NT2/D1 (cell line): ENCODE data around the gene MRPL2.

ENCODE experiments used
- DNase-seq: peaks from one replicate; pipeline ENCODE4 v3.0.0-alpha.2; 2011; ENCODE audit warnings: low read depth, low spot score
- H3K27me3 ChIP-seq: 2 replicates; pipeline ENCODE4 v1.6.0; 2011; ENCODE audit warnings: mild to moderate bottlenecking; ENCODE audit not compliant: insufficient read length, insufficient read depth
- H3K36me3 ChIP-seq: 2 replicates; pipeline ENCODE4 v1.6.1; 2011; ENCODE audit warnings: mild to moderate bottlenecking, low read length, mixed read lengths; ENCODE audit not compliant: insufficient read depth, insufficient read length
- H3K4me1 ChIP-seq: 2 replicates; pipeline ENCODE4 v1.5.1; 2011; ENCODE audit not compliant: insufficient read depth, insufficient read length
- H3K4me3 ChIP-seq: 2 replicates; pipeline ENCODE4 v1.5.1; 2011; ENCODE audit warnings: low read depth; ENCODE audit not compliant: insufficient read length
- H3K9ac ChIP-seq: 2 replicates; pipeline ENCODE4 v1.6.0; 2011; ENCODE audit warnings: low read depth; ENCODE audit not compliant: insufficient read length
- H3K9me3 ChIP-seq: 2 replicates; pipeline ENCODE4 v1.5.1; 2011; ENCODE audit warnings: mild to moderate bottlenecking, low read length; ENCODE audit not compliant: insufficient read depth
- SUZ12 ChIP-seq: IDR thresholded peaks from 2 replicates; pipeline ENCODE4 v1.6.1; 2011; ENCODE audit not compliant: insufficient read length, insufficient read depth; ENCODE audit errors: extremely low read depth
- YY1 ChIP-seq: IDR thresholded peaks from 2 replicates; pipeline ENCODE4 v1.6.1; 2011; ENCODE audit not compliant: insufficient read length, insufficient read depth
- ZNF274 ChIP-seq: IDR thresholded peaks from 2 replicates; pipeline ENCODE4 v1.6.1; 2011; ENCODE audit warnings: mild to moderate bottlenecking, low read depth, low read length

MRPL2 gene

GRCh38 chr6:43081043-43081442, 21.8 kb upstream of the MRPL2 start:
- no peak for TF ChIP-seq YY1
- TF ChIP-seq SUZ12, result no peak
- peaks cover 8% of the 10 kb centered on the region for H3K4me1 ChIP-seq
- H3K36me3 ChIP-seq, result peaks cover 11% of the 10 kb centered on the region
- no peak overlapping the region for H3K9ac ChIP-seq
- DNase-seq, result no peak
- no peaks in the 10 kb centered on the region for H3K27me3 ChIP-seq
- no peak overlapping the region for H3K4me3 ChIP-seq
- H3K9me3 ChIP-seq, result no peaks in the 10 kb centered on the region

- Histone ChIP-seq H3K4me1 (peaks cover 17% of the 10 kb centered on the region), H3K36me3 (peaks cover 23% of the 10 kb centered on the region), H3K4me3 (no peak overlapping the region), H3K9ac (no peak overlapping the region), H3K27me3 (no peaks in the 10 kb centered on the region), H3K9me3 (no peaks in the 10 kb centered on the region)
- TF ChIP-seq SUZ12 (no peak), ZNF274 (no peak), YY1 (no peak)
- no peak for DNase-seq
These were observed 19.5 kb upstream of the MRPL2 start for GRCh38 chr6:43078691-43079090.

DNA sequence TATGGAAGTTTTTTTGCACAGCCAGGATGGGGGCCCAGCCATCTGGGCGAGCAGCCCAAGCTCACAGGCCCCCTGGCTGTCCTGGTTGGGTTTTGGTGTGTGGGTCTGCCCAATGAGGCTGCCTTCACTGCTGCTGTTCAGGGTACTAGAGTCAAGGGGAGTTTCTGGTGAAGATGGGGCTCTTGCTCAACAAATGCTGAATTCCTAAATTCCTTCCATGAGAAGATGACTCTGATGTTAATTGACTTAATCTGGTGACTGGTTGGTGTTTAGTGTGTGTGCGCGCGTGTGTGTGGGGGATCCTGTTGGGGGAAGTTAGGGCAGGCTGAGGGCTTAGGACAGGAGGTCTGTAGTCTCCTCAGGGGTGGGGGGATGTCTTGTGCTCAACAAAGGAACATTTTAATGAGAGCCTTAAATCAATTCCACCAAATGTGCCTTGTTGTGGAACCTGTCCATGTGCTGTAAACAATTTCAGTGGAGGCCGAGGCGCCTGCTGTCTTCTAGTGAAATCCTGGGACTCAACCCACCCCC, 18.8 kb upstream of the MRPL2 start:
- Histone ChIP-seq H3K9ac (peak overlapping the region; percentile 94), H3K4me1 (peaks cover 15% of the 10 kb centered on the region), H3K27me3 (no peaks in the 10 kb centered on the region), H3K36me3 (peaks cover 26% of the 10 kb centered on the region), H3K9me3 (no peaks in the 10 kb centered on the region), H3K4me3 (no peak overlapping the region)
- TF ChIP-seq ZNF274 (no peak), SUZ12 (no peak), YY1 (no peak)
- no peak for DNase-seq

DNA sequence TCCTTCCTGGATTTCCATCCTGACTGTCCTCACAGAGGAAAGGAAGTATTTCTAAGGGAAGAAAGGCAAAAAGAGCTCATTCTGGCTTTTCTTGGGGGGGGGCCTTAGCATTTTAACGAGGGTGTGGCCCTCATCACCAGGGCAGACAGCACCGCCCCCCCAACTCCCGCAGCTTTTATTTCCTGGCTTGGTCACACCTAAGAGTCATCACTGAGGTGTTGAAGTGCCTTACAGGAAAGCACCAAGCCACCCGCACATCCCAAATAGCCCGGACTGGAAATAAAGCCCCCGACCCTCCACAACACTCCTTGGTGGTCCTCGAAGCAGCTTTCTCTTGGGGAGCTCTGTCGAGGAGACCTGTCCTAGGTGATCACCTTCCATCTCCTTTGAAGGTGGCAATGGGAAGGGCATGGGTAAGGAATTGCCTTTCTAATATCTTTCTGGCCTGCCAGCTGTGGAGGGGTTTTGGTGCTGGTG, 18.1 kb upstream of the MRPL2 start:
- DNase-seq, result no peak
- Histone ChIP-seq H3K36me3 (peaks cover 31% of the 10 kb centered on the region), H3K27me3 (no peaks in the 10 kb centered on the region), H3K4me1 (peaks cover 15% of the 10 kb centered on the region), H3K9ac (peak overlapping the region; percentile 94), H3K9me3 (no peaks in the 10 kb centered on the region), H3K4me3 (peak overlapping the region; percentile 91)
- TF ChIP-seq SUZ12 (no peak), YY1 (no peak), ZNF274 (no peak)

GRCh38 chr6:43076464-43077332, 17.5 kb upstream of the MRPL2 start:
- Histone ChIP-seq H3K9ac (peak overlapping the region; percentile 94), H3K4me3 (peak overlapping the region; percentile 91), H3K27me3 (no peaks in the 10 kb centered on the region), H3K4me1 (peaks cover 19% of the 10 kb centered on the region), H3K9me3 (no peaks in the 10 kb centered on the region), H3K36me3 (peaks cover 31% of the 10 kb centered on the region)
- no peak for TF ChIP-seq ZNF274
- TF ChIP-seq YY1, result no peak
- no peak for TF ChIP-seq SUZ12
- DNase-seq, result no peak

DNA sequence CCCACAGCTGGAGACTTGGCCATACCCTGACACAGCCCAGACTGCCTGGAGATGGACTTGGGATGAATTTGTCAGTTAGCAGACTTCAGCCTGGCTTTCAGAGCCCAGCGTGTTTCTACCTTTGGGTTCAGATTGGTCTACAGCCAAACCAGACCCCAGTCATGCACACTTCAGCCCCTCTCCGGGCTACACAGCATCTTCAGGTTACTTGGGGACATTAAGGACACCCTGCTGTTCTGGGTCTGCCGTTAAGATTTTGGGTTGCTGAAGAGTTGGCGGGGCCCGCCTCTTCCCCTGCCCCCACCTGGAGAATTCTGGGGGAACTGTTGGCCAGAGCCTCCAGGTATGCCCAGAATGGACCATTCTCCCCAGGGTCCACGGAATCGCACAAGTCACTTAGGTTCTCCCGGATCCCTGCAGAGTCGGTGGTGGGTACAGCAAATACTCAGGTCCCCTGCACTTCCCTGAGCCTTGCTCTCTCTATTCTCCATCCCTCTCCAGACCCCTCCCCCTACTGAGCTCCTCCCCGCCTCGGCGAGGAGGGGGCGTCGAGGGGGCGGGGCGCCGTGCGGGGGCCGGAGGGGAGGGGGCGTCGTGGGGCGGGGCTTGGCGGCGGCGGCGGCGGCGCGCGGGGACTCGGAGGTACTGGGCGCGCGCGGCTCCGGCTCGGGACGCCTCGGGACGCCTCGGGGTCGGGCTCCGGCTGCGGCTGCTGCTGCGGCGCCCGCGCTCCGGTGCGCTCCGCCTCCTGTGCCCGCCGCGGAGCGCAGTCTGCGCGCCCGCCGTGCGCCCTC, 16.6 kb upstream of the MRPL2 start, which contains the start of gene PTK7:
Gene PTK7 (plus strand): TSS at position 645 of the 794 bp plus-strand sequence. CDS start 175 bp downstream, outside the sequence.
- H3K4me3 ChIP-seq, result peak within 1 kb of the TSS; percentile 91
- peaks cover 20% of the 10 kb centered on the region for H3K4me1 ChIP-seq
- H3K9ac ChIP-seq, result peak within 1 kb of the TSS; percentile 94
- no peaks in the 10 kb centered on the region for H3K9me3 ChIP-seq
- TF ChIP-seq YY1 (no peak), ZNF274 (no peak), SUZ12 (no peak)
- DNase-seq, result peak; percentile 69
- peaks cover 27% of the 10 kb centered on the region for H3K36me3 ChIP-seq
- H3K27me3 ChIP-seq, result no peaks in the 10 kb centered on the region
